ENCODE results near the gene KRT85.

GRCh38 chr12:52312086-52312485 lies 55.2 kb downstream of the KRT85 start:
- TF ChIP-seq POLR2A (IDR thresholded peaks at IDR 0.05; ENCODE audit: low read depth, low read length) (no peak), CTCF (IDR thresholded peaks at IDR 0.05; ENCODE audit: extremely low read depth in 1 of 2, insufficient read depth in 1 of 2, low read depth in 1 of 2, low read length in 2 of 2) (no peak), MAX (IDR thresholded peaks at IDR 0.05; ENCODE audit: insufficient read depth, insufficient read length) (no peak), EZH2 (IDR thresholded peaks at IDR 0.05; ENCODE audit: borderline replicate concordance, low read depth, low read length, severe bottlenecking) (no peak)

Measured in endothelial cell of umbilical vein (primary cell).